HG02610 (cell line): ENCODE results near the gene UBL5.

ENCODE experiments used
- ATAC-seq: cut with Tn5 transposase; IDR thresholded peaks from one replicate; pipeline ENCODE4 v1.9.1; 2021; ENCODE audit warnings: mild to moderate bottlenecking, moderate library complexity; ENCODE audit not compliant: unreplicated experiment

The UBL5 gene

DNA sequence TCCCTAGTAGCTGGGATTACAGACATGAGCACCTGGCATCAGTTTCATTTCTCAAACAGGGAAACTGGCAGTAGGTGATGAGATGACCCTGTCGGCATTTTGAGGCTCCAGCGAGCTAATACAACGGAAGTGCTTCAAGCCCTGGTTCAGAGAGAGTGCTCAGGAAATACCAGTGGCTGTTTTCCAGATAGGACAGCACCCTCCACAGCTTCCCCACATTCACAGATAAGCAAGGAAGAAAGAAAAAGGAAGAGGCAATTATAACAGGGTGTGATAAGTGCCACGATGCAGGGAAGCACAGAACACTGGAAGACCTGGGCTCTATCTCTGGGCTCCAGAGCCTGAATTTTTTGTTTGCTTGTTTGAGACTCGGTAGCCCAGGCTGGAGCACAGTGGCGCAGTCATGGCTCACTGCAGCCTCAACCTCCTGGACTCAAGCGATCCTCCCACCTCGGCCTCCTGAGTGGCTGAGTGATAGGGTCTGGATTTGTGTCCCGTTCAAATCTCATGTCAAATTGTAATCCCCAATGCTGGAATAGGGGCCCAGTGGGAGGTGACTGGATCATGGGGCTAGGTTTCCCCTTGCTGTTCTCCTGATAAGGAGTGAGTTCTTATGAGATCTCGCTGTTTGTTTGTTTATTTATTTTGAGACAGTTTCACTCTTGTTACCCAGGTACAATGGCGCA is 50.9 kb downstream of the UBL5 start:
- no peak for ATAC-seq
